Activated CD4-positive, alpha-beta T cell treated with anti-CD3 and anti-CD28 coated beads for 24 hours (primary cell): ENCODE data around the gene ATP6V1G2.
"Not testable (repeated sequence)": the region's sequence is repeated elsewhere in the genome, so short reads cannot be mapped to it uniquely, and the experiment has no call there.

Source experiments
- DNase-seq, 2 donors: peaks; one replicate each; pipeline ENCODE4 v3.0.0-alpha.2; 2020; ENCODE audit warnings: low read depth in 2 of 2

The ATP6V1G2 gene

DNA sequence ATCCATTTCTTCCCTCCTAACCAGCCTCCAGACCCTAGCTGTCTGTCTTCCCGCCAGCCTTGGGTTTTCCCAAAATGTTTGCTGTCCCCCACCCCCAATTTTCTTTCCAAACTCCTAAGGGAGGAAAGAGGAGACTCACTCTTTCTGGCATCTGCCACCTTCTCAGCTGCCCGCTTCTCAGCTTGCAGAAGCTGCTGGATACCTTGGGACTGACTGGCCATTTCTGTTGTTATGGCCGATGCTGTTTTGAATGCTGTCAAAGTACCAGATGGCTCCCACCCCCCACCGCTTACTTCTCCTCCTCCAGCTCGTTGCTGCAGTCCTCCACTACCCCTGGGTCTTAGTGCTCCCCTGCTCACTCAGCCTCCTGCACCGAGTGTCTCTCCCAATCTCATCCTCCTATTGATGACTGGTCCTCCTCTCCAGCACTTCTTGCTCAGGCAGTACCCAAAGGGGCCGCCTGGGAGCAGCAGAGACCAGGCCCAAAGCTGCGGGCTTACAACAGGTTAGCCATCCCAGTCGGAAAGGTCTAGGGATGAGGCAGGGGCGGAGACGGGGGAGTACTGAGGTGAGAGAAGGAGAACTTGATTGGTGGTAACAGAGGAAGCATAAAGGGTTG lies at the start of gene ATP6V1G2:
ATP6V1G2 (minus strand) TSS at position 270 of the 619 bp plus-strand sequence; CDS start at position 221, 49 bp downstream.
- peak; percentile 83 to 87 for DNase-seq

DNA sequence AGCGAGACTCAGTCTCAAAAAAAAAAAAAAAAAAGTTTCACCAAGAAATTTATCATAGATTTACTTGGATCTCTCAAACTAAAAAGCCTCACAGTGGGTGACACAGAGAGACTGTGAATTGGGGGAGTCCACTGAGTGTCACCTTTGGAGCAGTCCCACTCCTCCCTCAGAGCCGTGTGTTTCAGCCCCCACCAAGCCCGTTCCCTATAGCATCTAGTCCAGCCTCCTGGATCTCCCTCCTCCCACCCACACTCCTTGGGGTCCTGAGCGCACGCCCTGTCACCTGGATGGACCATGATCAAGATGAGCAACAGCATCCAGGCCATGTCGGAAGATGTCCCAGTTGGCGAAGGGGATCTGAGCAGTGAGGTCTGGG lies 46.0 kb upstream of the ATP6V1G2 start:
- no peak for DNase-seq

DNA sequence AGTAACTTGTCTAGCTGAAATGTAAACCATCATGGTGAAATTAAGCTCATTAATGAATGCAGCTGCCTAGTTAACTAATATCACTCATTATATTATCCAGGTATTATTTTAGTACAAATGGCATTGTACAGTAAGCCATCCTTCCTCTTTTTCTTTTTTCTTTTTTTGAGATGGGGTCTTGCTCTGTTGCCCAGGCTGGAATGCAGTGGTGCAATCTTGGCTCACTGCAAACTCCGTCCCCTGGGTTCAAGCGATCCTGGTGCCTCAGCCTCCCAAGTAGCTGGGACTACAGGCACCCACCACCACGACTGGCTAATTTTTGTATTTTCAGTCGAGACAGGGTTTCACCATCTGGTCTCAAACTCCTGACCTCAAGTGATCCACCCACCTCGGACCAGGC lies 44.3 kb upstream of the ATP6V1G2 start:
- DNase-seq = not testable (repeated sequence)

DNA sequence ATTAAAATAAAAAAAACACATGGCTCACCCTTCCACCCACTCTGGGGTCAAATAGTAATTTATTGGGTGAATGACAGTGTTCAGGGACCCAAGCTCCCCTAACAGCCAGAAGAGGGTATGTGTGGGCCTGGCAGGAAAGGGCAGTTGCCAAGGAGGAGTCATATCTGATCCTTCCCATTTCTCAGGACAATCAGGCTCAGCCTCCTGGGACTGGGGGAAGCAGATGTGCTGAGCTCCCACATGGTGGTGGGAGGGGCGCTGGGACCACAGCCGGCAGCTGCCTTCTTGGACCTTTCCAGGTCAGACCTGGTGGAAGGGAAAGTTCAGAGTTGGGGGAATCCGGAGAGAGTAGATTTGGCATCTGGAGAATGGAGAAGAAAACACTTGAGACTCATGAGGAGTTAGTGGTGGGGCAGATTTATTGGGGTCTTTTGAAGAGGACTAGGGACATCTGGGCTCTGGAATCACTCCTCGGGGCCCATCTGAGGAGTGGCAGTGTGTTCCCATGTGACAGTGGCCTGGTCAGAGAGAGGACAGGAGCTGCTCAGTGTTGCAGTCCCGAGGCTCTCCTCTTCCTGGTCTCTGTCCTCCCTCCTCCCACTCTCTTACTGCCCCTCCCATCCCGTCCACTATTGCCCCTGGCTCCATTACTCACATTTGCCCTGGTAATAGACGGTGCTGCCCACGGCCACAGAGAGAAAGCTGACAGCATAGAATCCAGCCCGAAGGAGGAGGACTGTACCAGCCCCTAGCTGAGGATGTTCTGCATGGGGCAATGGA lies 42.7 kb upstream of the ATP6V1G2 start:
- DNase-seq = no peak

DNA sequence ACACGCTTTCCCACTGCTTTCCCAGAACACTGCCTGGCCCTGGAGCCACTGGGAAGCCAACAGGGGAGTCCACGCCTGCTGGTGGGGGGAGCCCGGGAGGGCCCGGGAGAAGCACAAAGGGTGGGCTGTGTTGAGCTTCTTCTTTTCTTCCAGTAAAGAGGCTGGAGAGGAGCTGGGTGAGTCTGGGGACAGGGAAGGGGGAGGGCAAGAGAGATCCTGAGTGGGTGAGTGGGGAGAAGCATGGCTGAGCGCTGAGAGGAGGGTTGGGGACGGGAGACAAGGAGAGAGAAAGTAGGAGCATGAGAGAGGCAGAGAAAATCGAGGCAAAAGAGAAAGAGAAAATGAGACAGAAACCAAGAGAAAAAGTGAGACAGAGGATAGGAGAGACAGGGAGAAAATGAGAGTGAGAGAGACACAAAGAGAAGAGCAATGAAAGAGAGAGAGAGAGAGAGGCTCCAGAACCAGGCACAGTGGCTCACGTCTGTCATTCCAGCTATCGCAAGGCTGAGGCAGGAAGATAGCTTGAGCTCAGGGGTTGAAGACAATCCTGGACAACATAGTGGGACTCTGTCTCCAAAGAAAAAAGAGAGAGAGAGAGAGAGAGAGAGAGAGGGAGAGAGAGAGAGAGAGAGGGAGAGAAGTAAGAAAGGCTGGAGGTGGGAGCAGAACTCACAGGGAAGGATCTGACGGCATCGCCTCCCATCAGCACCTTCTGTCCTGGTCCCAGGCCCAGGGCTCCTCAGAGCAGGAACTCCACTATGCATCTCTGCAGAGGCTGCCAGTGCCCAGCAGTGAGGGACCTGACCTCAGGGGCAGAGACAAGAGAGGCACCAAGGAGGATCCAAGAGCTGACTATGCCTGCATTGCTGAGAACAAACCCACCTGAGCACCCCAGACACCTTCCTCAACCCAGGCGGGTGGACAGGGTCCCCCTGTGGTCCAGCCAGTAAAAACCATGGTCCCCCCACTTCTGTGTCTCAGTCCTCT lies 41.7 kb upstream of the ATP6V1G2 start:
- DNase-seq = no peak

DNA sequence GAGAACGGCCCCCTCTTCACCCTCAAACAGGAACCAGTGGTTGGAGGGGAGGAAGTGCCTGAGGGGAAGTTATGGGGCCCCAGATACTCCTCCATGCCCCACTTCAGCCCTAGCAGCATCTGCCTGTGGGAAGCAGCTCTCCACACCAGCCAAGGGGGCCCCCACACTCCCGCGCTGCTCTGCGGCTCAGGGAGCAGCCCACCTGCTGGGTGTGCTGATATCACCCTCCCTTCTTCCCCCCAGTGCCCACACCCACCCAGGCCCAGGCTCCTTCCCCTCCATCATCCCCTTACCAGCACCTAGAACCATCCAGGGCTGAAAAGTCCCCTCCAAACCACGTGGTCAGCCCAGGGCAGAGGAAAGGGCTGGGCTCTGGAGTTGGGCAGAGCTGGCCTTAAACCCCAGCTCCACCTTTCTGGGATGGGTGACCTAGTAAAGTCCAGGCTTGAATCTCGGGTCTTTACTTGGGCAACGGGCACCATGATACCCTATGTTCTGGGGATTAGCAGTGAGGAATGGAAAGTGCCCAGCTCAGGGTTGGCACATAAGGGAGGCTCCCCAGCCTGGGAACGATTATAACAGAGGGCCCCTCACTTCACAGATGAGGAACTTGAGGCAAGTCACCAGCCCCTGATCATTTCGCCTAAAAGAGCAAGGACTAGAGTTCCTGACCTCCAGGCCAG lies 40.3 kb upstream of the ATP6V1G2 start:
- no peak for DNase-seq

DNA sequence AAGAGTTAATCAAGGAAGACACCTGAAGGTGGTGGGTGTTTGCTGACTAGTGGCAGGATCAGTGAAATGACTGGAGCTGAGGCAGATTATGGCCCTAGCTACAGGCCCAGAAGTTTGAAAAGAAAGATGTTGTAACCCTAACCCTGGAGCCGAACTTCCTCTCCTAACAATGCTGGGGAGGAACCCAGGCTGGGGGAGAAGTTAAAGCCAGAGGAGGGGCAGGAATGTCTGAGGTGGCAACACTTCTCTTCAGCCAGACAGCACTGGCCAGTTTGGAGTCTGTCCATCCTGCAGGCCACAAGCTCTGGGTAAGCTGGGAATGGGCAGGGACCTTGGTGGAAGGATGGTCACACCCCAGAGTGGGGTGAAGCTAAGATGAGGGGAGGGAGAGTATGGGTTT lies 39.6 kb upstream of the ATP6V1G2 start, which contains the start of gene LST1:
LST1 (plus strand) TSS at position 270 of the 400 bp plus-strand sequence. CDS start 1,023 bp downstream, outside the sequence.
- DNase-seq = no peak

DNA sequence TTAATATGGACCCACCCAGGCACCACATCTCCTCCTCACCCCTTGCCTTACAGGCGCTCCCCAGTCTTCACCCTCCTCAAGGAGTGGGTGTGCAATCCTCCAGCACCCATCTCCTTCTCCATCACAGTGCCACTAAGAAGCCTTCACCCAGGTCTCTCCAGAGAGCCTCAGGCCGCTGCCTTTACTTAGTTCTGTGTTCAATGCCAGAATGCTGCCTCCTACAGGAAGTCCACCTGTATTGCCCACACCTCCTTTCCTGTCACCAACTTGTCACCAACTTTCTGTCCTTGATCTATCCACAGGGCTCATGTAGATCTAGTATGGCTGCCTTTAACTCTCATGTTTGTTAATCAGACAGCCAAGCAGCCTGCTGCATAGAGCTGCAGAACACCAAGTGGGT lies 39.1 kb upstream of the ATP6V1G2 start:
- no peak for DNase-seq

DNA sequence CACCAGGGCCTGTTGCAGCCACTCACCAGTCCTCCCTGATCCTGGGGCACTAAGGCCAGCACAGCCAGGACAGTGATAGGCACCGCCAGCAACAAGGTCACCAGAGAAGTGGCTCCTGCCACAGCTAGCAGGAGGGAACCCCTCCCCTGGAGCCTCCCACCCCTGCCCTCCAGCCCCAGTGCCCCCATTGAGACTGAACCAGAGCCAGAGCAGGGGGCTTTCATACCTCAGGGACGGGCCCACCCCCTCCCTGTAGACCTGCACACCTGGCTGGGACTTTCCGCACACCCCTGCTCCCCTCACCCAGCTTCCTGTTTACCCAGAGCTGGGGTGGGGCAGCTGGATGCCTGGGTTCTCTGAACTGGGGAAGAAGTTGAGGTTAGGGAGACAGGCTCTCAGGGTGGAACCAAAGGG lies 35.8 kb upstream of the ATP6V1G2 start, which contains the start of gene LTB:
LTB (minus strand) TSS at position 195 of the 414 bp plus-strand sequence; CDS start at position 188, 7 bp downstream.
- DNase-seq = no peak

DNA sequence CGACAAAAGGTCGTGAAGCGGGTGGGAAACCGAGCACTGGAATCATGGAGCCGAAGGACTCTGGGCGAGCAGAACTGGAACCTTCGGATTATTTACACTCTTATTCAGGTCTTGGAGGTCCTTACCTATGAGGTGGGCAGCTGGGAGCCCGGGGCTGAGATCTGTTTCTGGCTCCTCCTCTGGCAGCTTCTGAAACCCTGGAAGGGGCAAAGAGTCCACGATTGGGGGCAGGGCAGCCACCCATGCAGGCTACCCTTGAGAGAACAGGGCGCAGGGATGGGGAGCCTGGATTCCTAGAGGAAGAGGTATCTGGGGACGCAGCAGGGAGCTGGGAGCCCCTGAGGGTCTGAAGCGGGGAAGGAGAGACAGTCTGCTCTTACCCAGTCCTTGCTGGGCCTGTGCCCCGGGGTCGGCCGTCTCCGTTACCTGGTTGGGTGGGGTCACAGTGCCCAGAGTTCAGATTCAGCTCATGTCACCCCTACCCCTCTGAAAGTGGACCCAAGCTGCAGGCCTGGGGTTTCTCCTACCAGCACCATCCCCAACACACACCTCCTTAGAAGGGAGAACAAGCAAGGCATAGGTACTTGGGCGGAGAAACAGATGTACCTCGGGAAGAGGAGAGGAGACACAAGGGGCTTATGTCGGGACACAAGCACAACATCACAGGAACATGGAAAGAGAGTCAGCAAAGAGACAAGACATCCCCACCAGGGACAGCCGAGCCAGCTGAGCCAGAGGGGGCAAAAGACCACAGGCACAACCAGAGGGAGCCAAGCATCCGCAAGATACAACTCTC lies 35.2 kb upstream of the ATP6V1G2 start:
- no peak for DNase-seq

DNA sequence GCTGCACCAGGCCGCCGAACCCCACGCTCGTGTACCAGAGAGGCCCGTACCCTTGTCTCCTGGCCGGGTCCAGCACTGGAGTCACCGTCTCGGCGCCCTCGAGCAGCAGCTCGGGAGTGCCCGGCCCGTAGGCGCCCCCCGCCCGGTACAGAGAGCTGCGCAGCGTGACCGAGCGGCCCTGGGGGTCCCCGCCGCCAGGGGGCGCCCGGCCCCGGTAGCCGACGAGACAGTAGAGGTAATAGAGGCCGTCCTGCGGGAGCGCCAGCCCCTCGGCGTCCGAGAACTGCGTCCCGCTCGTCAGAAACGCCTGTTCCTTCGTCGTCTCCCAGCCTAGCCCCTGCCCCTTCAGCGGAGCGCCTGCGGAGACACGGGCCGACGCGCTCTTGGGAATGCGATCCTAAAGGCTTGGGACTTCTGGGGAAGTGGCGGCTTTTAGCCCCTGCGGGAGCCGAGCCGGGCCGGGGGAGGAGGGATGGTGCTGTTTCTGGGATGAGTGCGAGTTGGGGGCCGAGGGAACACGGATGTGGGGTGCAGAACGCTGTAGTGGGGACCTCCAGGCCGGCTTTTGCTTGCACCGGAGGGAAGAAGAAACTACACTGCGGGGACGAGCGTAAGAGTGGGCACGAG lies 34.5 kb upstream of the ATP6V1G2 start:
- peak; percentile 88 to 92 for DNase-seq

DNA sequence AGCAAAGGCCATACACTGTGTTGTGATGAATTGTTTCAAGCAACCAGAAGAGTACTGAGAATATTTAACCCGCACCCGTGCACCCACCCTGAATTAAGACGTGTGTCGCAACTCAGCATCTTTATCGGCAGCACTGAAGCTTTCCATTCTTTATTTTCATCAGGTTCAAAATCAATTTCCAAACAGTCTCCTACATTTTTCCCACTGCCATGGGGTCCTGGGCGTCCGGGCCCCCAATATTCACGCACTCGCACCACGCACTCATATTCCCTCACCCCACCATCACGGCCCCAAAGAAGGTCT lies 34.0 kb upstream of the ATP6V1G2 start:
- no peak for DNase-seq

DNA sequence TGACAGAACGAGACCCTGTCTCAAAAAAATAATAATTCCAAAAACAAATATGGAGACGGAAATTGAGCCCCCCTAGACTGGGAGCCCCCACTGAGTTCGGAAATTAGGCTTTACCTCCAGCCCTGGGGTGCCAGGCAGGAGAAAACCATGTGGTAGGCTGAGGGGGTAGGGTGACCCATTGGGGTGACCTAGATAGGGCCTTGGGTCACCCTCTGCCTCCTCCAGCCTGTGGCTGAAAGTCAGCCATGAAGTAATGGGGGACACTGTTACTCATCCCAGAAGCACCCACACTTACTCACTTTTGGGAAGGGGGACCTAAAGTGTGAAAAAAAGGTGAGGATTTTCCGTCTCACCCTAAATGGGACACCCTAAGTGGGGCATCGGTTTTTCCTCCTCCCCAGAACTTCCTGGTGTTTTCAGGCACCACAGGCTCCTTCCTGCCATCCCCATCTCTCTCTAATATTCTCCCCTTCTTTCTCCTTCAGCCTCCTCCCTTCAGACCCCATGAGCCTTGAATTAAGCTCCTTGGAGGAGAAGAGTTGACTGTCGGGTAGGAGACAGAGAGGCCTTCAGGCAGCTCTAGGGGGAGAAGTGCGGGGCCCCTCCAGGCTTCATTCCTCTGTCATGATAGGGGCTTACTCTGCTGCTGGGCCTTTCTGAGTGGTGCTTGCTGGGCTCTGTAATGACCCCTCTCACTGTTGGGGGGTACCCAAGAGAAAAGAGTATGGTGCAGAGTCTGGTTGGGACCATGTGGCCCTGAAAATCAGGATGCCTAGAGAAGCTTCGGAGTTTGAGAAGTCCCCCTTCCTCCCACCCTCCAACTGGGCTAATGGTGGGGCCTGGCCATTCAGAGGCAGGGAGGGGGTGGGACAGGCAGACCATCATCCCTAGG lies 33.4 kb upstream of the ATP6V1G2 start:
- no peak for DNase-seq

DNA sequence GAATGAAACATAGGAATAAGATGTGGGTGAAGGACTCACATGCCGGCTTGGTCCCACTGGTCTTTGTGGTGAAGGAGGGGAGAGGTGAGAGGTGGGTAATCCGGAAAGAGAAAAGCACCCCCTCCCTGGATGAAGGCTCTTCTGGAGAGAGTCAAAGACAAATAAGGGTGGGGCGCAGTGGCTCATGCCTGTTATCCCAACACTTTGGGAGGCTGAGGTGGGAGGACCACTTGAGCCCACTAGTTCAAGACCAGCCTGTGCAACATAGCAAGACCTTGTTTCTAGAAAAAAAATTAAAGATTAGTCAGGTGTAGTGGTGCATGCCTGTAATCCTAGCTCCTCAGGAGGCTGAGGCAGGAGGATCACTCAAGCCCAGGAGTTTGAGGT lies 32.7 kb upstream of the ATP6V1G2 start:
- no peak for DNase-seq

DNA sequence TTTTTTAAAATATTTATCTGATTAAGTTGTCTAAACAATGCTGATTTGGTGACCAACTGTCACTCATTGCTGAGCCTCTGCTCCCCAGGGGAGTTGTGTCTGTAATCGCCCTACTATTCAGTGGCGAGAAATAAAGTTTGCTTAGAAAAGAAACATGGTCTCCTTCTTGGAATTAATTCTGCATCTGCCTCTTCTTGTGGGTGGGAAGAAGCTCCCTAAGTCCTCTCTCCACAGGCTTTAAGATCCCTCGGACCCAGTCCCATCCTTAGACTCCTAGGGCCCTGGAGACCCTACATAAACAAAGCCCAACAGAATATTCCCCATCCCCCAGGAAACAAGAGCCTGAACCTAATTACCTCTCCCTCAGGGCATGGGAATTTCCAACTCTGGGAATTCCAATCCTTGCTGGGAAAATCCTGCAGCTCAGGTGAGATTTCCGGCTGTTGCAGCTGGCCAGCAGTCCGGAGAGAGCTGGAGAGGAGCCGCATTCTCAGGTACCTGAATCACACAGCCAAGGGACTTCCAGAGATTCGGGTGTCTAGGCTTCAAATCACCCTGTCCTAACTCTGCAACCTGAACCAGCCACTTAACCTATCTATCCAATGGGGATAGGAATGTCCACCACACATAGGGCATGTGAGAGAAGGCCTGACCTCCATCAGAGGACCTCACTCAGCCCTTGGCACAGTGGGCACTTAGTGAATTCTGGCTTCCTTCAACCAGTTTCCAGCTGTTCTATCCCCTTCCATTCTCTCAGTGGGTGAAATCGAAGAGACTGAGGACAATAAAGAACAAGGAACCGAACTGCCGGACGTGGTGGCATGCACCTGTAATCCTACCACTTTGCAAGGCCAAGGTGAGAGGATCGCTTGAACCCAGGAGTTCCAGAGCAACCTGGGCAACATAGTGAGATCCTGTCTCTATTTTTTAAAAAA lies 32.0 kb upstream of the ATP6V1G2 start:
- no peak for DNase-seq

DNA sequence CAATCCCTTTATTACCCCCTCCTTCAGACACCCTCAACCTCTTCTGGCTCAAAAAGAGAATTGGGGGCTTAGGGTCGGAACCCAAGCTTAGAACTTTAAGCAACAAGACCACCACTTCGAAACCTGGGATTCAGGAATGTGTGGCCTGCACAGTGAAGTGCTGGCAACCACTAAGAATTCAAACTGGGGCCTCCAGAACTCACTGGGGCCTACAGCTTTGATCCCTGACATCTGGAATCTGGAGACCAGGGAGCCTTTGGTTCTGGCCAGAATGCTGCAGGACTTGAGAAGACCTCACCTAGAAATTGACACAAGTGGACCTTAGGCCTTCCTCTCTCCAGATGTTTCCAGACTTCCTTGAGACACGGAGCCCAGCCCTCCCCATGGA lies 31.2 kb upstream of the ATP6V1G2 start:
- no peak for DNase-seq

DNA sequence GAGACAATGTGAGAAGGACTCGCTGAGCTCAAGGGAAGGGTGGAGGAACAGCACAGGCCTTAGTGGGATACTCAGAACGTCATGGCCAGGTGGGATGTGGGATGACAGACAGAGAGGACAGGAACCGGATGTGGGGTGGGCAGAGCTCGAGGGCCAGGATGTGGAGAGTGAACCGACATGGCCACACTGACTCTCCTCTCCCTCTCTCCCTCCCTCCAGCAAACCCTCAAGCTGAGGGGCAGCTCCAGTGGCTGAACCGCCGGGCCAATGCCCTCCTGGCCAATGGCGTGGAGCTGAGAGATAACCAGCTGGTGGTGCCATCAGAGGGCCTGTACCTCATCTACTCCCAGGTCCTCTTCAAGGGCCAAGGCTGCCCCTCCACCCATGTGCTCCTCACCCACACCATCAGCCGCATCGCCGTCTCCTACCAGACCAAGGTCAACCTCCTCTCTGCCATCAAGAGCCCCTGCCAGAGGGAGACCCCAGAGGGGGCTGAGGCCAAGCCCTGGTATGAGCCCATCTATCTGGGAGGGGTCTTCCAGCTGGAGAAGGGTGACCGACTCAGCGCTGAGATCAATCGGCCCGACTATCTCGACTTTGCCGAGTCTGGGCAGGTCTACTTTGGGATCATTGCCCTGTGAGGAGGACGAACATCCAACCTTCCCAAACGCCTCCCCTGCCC lies 30.6 kb upstream of the ATP6V1G2 start:
- DNase-seq = no peak
